Stimulated activated naive CD4-positive, alpha-beta T cell (primary cell): ENCODE measurements around the gene PNLDC1.

ENCODE experiments used
- DNase-seq, 6 experiments: peaks; one replicate each; lab custom pipeline; 2025; lab: John Stamatoyannopoulos, UW

Gene PNLDC1

GRCh38 chr6:159800141-159800865 lies at the start of gene PNLDC1:
Gene PNLDC1 (plus strand): TSS chr6:159800276. CDS start chr6:159800308, 32 bp downstream.
- DNase-seq: no peak

- DNase-seq: no peak
These were observed 48.6 kb upstream of the PNLDC1 start for GRCh38 chr6:159751448-159751847.

GRCh38 chr6:159753081-159753872 lies 46.8 kb upstream of the PNLDC1 start:
- no peak for DNase-seq

- no peak for DNase-seq
These were observed 45.7 kb upstream of the PNLDC1 start for GRCh38 chr6:159754401-159754800.

- no peak for DNase-seq
These were observed 44.8 kb upstream of the PNLDC1 start for GRCh38 chr6:159754959-159755914.

- DNase-seq: no peak
These were observed 43.6 kb upstream of the PNLDC1 start for GRCh38 chr6:159756508-159756907.

GRCh38 chr6:159758031-159759001 lies 41.8 kb upstream of the PNLDC1 start:
- no peak for DNase-seq

GRCh38 chr6:159759645-159760044 lies 40.4 kb upstream of the PNLDC1 start:
- DNase-seq: no peak

GRCh38 chr6:159760602-159761057 lies 39.4 kb upstream of the PNLDC1 start:
- no peak for DNase-seq

- DNase-seq: no peak
These were observed 38.8 kb upstream of the PNLDC1 start for GRCh38 chr6:159761129-159761872.

- peak; percentile 87 to 93 (median 90) for DNase-seq
These were observed 38.0 kb upstream of the PNLDC1 start, which contains the start of gene ACAT2 for GRCh38 chr6:159761873-159762680. Gene ACAT2 (plus strand): TSS chr6:159762045. CDS start chr6:159762088, 43 bp downstream.

GRCh38 chr6:159762681-159763293 lies 37.3 kb upstream of the PNLDC1 start:
- peak in 2 of 6 experiments; percentile 39 to 70 for DNase-seq

GRCh38 chr6:159766906-159767305 lies 33.2 kb upstream of the PNLDC1 start:
- DNase-seq: no peak

GRCh38 chr6:159769470-159769869 lies 30.6 kb upstream of the PNLDC1 start:
- no peak for DNase-seq

- no peak for DNase-seq
These were observed 27.9 kb upstream of the PNLDC1 start for GRCh38 chr6:159772196-159772595.

- DNase-seq: no peak
These were observed 22.7 kb upstream of the PNLDC1 start for GRCh38 chr6:159777240-159777904.

GRCh38 chr6:159778131-159778530 lies 21.9 kb upstream of the PNLDC1 start:
- no peak for DNase-seq

- DNase-seq: no peak
These were observed 21.5 kb upstream of the PNLDC1 start for GRCh38 chr6:159778542-159779103.
